Panc1 (cell line): ENCODE measurements around the gene FRYL. TPM values are rescaled to one million over a fixed set of nuclear protein-coding genes. Genes with fewer than 3 reads are reported as not detected.

Experiments
- ATAC-seq: fragments of 200-7000 bp; cut with Tn5 transposase; 2 replicates; pipeline ENCODE4 v1.9.1; 2020; ENCODE audit warnings: mild to moderate bottlenecking, moderate library complexity
- BruUV-seq: library from RNA; stranded (reverse); fragments of 400-500 nt; replicated peaks from 2 replicates; lab custom pipeline; 2021; lab: Mats Ljungman, UMichigan
- CTCF ChIA-PET: fragments of 300-600 bp; sonication (Branson Sonifier 250); formaldehyde crosslinking; loops from one replicate; lab custom pipeline; 2022; ENCODE audit warnings: antibody characterized with exemption; lab: Charles Lee
- POLR2A ChIA-PET: fragments of 300-600 bp; sonication (Branson Sonifier 250); formaldehyde crosslinking; loops from one replicate; lab custom pipeline; 2022; ENCODE audit warnings: antibody characterized with exemption; lab: Charles Lee
- DNase-seq: peaks from one replicate; pipeline ENCODE4 v3.0.0-alpha.2; 2010; ENCODE audit warnings: low read depth, low spot score
- H3K27ac ChIP-seq: 2 replicates; pipeline ENCODE4 v1.5.1; 2011; ENCODE audit warnings: mild to moderate bottlenecking, low read length, inconsistent platforms
- H3K27me3 ChIP-seq: fragments of 200-500 bp; sonication (Bioruptor generic); 2 replicates; pipeline ENCODE4 v1.6.0; 2014; ENCODE audit warnings: low read length, inconsistent platforms; ENCODE audit not compliant: control insufficient read depth, insufficient read depth
- H3K36me3 ChIP-seq: fragments of 200-500 bp; sonication (Bioruptor generic); 2 replicates; pipeline ENCODE4 v1.5.1; 2014; ENCODE audit warnings: inconsistent platforms, mild to moderate bottlenecking, low read length, moderate library complexity; ENCODE audit not compliant: control insufficient read depth, insufficient read depth
- H3K4me1 ChIP-seq: 2 replicates; pipeline ENCODE4 v1.5.1; 2011; ENCODE audit warnings: inconsistent platforms, mild to moderate bottlenecking, low read length, moderate library complexity; ENCODE audit not compliant: control insufficient read depth, insufficient read depth
- H3K4me3 ChIP-seq, 2 experiments: 2 replicates each; pipeline ENCODE4 v1.5.1; 2011 to 2012; ENCODE audit warnings: low read depth in 2 of 2, low read length in 2 of 2, mild to moderate bottlenecking in 2 of 2, inconsistent platforms in 1 of 2, moderate library complexity in 1 of 2
- H3K9me3 ChIP-seq: fragments of 200-500 bp; sonication (Bioruptor generic); 2 replicates; pipeline ENCODE4 v1.5.1; 2014; ENCODE audit warnings: low read depth, mild to moderate bottlenecking, inconsistent platforms, low read length, moderate library complexity; ENCODE audit not compliant: control insufficient read depth, insufficient read depth
- CTCF ChIP-seq: fragments of 450-650 bp; IDR thresholded peaks from 2 replicates; pipeline ENCODE4 v1.5.1; 2017; ENCODE audit warnings: mild to moderate bottlenecking
- POLR2AphosphoS5 ChIP-seq: IDR thresholded peaks from 2 replicates; pipeline ENCODE4 v1.6.1; 2012; ENCODE audit warnings: mild to moderate bottlenecking, low read depth, low read length, moderate library complexity
- REST ChIP-seq, 2 experiments: IDR thresholded peaks; 2 replicates each; pipeline ENCODE4 v1.6.1; 2011 to 2012; ENCODE audit warnings: low read depth in 2 of 2, control low read depth in 1 of 2, low read length in 1 of 2, mild to moderate bottlenecking in 1 of 2, moderate library complexity in 1 of 2; ENCODE audit not compliant: insufficient read depth in 1 of 2
- SIN3A ChIP-seq: IDR thresholded peaks from 2 replicates; pipeline ENCODE4 v1.6.1; 2012; ENCODE audit warnings: low read depth, mild to moderate bottlenecking, low read length, moderate library complexity, borderline replicate concordance; ENCODE audit not compliant: insufficient read depth
- TCF7L2 ChIP-seq: IDR thresholded peaks from 2 replicates; pipeline ENCODE4 v1.6.1; 2011; ENCODE audit warnings: mild to moderate bottlenecking, low read depth, low read length, inconsistent platforms
- in situ Hi-C: cut with HindIII; loops from 2 replicates; pipeline ENCODE4 v1.10.0; 2016; ENCODE audit warnings: low sequenced_read_pairs, low pct_unique_long_range_greater_than_20kb
- intact Hi-C: fragments of 100-400 bp; cut with micrococcal nuclease; formaldehyde crosslinking; loops from one replicate; pipeline ENCODE4 v1.10.0; 2022; ENCODE audit not compliant: unreplicated experiment
- total RNA-seq: library from RNA; stranded (reverse); gene quantifications from one replicate; pipeline ENCODE4 v1.2.1, GENCODE V29; 2021; ENCODE audit not compliant: unreplicated experiment

Gene FRYL
- total RNA-seq, 1 experiment from 2014 or later, result 47.5 TPM

- no peaks in the 10 kb centered on the region for H3K9me3 ChIP-seq
- TF ChIP-seq TCF7L2 (no peak), SIN3A (no peak), POLR2AphosphoS5 (no peak), REST (IDR thresholded peaks at IDR 0.05; ENCODE audit: insufficient read depth in 1 of 2, low read depth in 2 of 2, low read length in 1 of 2) (no peak), CTCF (no peak)
- intact Hi-C loops (no loop called here), in situ Hi-C loops (no loop called here)
- CTCF ChIA-PET, result no interaction called here
- ATAC-seq (no peak), DNase-seq (no peak)
- no peak overlapping the region; the same call in 1 of the 2 replicates for H3K27ac ChIP-seq
- H3K4me3 ChIP-seq, result no peak overlapping the region
- POLR2A ChIA-PET, result no interaction called here
- no TSS peak for BruUV-seq
- H3K4me1 ChIP-seq, result peaks cover 27% of the 10 kb centered on the region
- H3K27me3 ChIP-seq, result no peaks in the 10 kb centered on the region
- H3K36me3 ChIP-seq, result no peaks in the 10 kb centered on the region
These were observed 52.2 kb downstream of the FRYL start for GRCh38 chr4:48727666-48728459.

GRCh38 chr4:48725414-48725813, 54.7 kb downstream of the FRYL start:
- TF ChIP-seq TCF7L2 (no peak), POLR2AphosphoS5 (no peak), SIN3A (no peak), CTCF (no peak), REST (IDR thresholded peaks at IDR 0.05; ENCODE audit: insufficient read depth in 1 of 2, low read depth in 2 of 2, low read length in 1 of 2) (no peak)
- no TSS peak for BruUV-seq
- H3K4me1 ChIP-seq, result peaks cover 29% of the 10 kb centered on the region
- no peaks in the 10 kb centered on the region for H3K27me3 ChIP-seq
- no peaks in the 10 kb centered on the region for H3K36me3 ChIP-seq
- H3K9me3 ChIP-seq, result no peaks in the 10 kb centered on the region
- ChIA-PET CTCF (no interaction called here), POLR2A (no interaction called here)
- no peak for DNase-seq
- in situ Hi-C loops (no loop called here), intact Hi-C loops (no loop called here)
- ATAC-seq, result no peak
- H3K27ac ChIP-seq, result no peak overlapping the region
- H3K4me3 ChIP-seq, result no peak overlapping the region; a peak in 1 of 4 replicates
